RCC 7860 (cell line): ENCODE data around the gene RBM33.
A peak's percentile ranks its signal among the peaks of the same experiment; 100 is the strongest.
"Not testable (repeated sequence)": the region's sequence is repeated elsewhere in the genome, so short reads cannot be mapped to it uniquely, and the experiment has no call there.

Source experiments
- DNase-seq: peaks from one replicate; pipeline ENCODE4 v3.0.0-alpha.2; 2015; ENCODE audit warnings: low spot score
- FAIRE-seq: peaks from 2 replicates; lab custom pipeline; 2012; peaks lifted over from hg19 to GRCh38; lab: Jason Lieb, UNC

RBM33 gene, protein sequence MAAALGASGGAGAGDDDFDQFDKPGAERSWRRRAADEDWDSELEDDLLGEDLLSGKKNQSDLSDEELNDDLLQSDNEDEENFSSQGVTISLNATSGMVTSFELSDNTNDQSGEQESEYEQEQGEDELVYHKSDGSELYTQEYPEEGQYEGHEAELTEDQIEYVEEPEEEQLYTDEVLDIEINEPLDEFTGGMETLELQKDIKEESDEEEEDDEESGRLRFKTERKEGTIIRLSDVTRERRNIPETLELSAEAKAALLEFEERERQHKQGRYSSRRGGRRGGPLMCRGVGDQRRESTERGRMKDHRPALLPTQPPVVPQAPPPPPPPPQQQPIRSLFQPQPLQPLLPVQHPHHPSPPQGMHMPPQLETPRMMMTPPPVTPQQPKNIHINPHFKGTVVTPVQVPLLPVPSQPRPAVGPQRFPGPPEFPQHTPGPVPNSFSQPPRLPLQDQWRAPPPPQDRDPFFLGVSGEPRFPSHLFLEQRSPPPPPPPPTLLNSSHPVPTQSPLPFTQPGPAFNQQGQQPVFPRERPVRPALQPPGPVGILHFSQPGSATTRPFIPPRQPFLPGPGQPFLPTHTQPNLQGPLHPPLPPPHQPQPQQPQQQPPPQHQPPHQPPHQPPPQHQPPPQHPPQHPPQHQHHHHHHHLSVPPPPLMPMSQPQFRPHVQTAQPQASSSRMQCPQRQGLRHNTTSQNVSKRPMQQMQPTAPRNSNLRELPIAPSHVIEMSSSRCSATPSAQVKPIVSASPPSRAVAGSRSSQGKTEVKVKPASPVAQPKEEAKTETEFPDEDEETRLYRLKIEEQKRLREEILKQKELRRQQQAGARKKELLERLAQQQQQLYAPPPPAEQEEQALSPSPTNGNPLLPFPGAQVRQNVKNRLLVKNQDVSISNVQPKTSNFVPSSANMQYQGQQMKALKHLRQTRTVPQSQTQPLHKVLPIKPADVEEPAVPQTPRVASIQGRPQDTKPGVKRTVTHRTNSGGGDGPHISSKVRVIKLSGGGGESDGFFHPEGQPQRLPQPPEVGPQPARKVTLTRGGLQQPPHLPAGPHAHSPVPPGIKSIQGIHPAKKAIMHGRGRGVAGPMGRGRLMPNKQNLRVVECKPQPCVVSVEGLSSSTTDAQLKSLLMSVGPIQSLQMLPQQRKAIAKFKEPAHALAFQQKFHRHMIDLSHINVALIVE

DNA sequence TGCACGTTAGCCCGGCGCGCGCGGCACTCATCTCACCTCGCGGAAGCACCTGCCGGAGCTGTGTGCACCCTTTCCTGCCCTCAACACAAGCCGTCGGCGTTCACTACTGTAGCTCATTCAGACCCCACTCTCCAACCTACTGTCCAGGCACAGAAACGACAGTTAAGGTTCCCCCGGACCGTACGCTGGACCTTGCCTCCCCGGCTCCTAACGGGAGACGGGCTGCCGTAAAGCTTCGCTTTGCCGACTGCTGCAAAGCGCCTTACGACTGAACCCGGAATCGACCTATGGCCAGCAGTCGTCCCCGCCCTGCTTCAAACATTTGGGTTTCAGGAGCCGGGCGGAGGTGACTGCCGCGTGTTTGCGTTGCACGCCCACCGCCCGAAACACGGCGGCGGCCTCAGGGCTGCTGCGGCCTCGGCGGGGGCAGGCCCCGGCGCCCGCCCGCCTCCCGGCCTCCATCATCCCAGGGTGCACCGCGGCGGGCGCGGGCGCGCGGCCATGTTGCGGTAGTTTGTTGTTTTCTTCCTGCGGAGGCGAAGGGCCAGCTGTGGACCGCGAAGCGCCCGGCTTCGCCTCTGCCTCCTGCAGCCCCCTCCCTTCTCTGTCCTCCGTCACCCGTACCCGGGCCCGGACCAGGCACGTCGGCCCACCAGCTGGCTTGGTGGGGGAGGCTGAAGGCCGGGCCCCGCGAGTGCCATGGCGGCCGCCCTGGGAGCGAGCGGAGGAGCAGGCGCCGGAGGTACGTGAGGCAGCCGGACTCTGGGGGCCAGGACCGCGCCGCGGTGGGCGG, at the start of gene RBM33:
RBM33 (plus strand) TSS at position 484 of the 793 bp plus-strand sequence; CDS start at position 700, 216 bp downstream.
- peak; percentile 79 for DNase-seq
- no peak for FAIRE-seq

DNA sequence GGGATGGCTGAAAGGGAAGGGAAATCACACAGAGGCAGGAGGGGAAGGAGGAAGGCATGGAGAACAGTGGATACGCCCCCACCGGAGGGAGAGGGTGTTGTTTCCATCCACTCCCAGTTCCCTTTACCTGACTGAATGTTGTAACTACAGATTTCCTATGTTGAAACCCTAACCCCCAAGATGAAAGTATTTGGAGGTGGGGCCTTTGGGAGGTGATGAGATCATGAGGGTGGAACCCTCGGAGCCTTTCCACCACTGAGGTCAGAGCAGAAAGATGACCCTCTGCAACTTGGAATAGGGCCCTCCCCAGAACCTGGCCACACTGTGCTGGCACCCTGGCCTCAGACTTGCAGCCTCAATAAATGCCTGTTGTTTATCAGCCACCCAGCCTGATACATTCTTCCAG, 49.5 kb upstream of the RBM33 start:
- FAIRE-seq = no peak

DNA sequence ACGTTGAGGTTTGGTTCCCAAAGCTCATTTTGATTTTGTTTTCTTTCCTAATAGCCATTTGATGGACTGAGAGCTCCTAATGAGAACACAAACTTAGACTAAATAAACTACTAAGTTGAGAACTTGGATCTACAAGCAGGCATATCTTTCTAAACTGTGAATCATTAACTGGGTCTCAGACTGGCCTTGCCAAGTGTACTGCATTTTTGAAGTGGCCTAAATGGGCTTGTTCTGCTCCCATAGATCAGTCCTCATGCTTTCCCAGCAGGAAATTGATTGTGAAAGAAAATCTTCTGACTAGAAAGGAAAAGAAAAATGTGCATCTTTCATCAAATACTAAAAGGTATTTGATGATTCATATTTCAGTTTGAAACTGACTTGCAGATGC, 46.7 kb upstream of the RBM33 start:
- FAIRE-seq (no peak), DNase-seq (no peak)

More for the DNA sequence above, 49.5 kb upstream of the RBM33 start:
- DNase-seq = no peak

DNA sequence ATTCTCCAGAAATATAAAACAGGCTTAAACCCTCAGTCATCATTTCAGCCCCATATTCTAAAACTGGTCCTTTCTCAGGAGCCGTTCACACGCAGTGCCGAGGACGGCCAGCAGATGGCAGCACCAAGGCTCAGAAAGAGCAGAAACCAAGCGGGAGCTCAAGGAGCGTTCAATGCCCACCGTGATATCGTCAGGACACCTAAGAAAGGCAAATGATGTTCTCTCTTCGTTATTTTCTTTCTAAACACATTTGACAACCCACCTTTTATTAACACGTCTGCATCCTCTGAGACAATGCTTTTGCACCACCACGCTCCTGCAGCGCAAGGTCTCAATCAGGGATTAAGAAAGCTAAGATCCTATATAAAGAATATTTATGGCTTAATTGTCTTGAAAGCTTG, 45.7 kb upstream of the RBM33 start:
- DNase-seq (peak; percentile 59), FAIRE-seq (peak; percentile 73)

DNA sequence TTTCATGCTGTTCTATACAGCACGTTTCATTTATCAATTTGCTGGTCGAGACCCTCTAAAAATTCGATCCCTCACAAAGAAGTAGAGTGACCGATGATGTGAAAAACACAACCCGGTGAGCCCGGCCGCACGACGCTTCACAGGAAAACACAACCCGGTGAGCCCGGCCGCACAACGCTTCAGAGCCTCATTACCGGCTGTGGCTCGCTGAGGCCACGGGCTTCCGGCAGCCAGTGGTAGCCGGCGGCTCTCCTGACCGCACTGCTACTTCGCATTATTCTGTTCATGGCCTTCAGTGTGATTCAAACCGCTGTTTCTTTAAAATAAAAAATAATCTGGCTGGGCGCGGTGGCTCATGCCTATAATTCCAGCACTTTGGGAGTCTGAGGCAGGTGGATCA, 42.3 kb upstream of the RBM33 start:
- FAIRE-seq = no peak
- no peak for DNase-seq

DNA sequence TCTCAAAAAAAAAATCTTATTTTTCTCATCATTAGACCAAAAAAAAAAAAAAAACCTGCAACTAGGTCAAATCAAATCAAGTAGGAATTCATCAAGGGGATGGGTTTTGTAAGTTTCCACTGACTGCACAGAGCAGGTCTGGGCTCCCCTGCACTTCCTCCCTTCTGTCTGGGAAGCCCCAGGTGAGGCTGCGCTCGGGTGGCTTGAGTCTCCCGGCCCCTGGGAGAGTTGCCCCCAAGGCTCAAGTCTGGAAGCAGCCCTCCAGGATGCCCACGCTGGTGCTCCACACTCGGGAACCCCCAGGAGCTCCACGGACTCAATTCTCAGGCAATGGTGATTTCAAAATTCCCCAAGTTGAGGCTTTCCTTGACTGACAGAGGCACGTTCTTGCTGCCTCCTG, 41.7 kb upstream of the RBM33 start:
- FAIRE-seq (no peak), DNase-seq (no peak)

DNA sequence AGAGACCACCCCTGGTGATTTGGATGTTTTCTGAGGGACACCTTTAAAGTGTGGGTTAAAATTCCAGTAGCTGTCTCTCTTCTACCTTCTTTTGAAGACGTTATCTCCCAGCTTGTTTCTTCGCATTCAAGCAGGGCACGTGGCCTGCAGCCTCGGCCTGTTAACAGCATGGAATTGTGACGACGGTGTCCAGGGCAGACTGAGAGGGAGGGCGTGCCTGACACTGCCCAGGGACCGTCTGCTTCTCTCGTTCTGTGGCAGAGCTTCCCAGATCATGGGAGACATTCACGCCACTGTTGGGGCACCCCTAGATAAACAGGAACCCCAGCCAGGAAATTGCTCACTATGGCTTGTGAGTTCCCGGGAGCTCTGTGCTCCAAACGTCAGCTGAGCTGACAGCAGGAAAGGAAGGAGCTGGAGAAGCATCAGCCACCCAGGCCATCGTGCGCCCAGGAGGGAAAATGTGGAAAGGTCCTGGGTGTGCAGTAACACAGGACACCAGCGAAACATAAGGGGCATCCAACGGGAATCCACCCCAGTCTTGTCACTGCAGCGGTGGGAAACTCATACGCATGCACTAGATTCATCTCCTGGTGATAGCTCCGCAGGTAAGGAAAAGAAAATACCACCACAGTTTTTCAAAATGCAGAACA, 41.1 kb upstream of the RBM33 start:
- FAIRE-seq (no peak), DNase-seq (no peak)

DNA sequence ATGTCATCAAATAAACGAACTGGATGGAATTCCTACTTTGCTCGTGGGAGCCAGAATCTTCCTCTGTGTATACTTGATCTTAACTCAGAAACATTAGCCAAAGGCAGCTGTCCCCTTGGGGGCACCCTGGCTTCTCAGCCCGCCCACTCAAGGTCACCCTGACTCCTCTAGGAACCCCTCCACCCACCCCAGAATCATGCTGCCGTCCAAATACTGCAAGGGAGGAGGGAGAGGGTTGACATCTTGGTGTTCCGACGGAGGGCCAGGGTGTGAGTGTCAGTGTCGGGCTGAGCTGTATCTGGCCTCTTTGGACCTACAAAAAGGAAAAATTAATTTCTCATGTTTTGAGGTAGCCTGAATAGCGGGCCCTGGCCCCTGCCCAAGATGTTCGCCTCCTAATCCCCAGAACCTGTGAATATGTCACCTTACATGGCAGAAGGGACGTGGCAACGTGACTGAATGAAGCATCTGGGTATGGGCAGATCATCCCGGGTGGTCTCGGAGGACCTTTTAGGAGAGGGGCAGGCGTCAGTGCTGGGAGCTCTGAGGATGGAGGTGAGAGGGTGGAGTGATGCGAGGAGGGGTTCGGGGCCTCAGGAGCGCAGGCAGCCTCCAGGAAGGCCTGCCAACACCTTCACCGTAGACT, 40.5 kb upstream of the RBM33 start:
- no peak for FAIRE-seq

DNA sequence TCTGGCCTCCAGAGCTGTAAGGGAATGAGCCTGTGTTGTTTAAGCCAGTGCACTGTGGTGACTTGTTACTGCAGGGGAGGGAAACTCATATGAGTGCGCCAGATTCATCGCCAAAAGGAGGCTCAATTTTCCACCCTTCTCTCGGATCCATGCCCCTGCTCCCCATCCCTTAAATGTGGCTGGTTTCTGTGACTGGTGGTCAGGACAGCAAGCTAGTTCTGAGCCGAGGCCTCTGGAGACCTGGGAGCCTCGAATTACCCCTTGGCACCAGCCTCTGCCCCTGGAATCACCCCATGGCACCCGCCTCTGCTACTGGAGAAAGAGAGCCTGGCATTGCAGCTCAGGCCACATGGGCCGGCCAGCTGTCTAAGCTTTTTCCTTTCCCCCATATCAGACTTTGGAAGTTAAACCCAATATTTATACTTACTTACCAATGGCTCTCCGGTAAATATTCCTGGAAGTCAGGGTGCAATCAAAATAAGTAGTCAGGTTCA, 39.9 kb upstream of the RBM33 start:
- FAIRE-seq (no peak), DNase-seq (no peak)

More for the DNA sequence above, 40.5 kb upstream of the RBM33 start:
- no peak for DNase-seq

DNA sequence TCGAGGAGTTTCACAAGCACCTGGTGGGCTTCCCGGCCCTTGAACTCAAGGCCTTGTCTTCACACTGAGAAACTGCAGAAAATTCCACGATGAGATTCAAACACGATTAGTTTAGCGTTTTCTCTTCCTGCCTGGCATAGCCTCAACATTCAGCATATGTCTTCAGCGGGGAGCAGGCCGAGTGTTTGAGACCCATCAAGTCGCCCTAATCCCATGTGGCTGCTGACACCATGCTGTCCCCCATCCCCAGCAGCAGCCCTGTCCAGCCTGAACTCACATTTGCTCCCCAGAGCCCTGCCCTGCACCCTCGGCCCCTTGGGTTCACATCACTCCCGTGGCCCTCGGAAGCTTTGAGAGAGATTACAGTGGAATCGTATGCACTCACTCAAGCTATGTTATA, 35.3 kb upstream of the RBM33 start:
- no peak for FAIRE-seq
- no peak for DNase-seq

DNA sequence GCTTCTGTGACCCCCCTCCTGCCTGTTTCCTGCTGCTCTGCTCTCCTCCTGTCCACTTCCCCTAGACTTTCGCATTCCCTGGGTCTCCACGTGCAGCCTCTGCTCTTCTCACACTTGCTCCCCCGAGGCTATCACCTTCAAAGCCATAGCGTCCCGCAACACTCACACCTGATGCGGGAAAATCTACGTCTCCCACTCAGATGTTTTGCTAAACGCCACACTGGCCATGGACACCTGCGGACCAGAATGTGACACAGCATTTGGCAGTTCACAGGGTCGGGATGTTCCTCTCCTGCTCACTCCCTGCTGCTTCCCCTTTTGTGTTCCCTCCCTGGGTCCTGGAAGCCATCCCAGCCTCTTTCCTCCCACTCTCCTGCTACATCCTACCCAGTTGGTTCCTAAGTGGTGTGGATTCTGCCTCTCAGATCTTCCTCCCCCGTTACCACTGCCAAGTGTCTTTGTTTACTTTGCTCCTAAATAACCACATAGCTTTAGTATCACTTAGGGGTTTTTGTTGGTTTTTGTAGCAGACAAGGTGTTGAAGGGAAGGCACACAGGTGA, 33.7 kb upstream of the RBM33 start:
- DNase-seq (no peak), FAIRE-seq (no peak)

DNA sequence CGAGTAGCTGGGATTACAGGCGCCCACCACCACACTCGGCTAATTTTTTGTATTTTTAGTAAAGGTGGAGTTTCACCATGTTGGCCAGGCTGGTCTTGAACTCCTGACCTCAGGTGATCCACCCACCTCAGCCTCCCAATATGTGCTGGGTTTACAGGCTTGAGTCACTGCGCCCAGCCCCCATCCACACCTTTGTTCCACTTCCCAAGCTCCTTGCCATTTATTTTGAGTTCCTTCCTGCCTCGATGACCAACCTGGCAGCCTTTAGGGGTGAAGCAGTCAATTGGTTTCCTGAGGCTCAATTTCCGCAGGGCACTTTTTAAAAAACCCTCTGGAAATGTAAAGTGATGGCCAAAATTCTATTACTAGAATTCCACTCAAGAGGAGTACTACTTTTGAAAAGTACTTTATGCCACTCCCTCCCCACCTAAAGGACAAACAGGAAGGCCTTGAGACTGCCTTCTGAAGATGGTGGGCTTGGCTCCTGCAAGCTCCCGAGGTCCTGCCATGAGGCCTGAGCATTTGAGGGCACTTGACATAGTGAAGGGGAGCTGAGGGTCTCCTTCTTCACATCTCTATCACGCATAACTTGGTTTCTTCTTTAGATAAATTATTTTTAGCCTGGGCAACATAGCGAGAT, 32.5 kb upstream of the RBM33 start:
- DNase-seq = no peak
- FAIRE-seq = no peak

DNA sequence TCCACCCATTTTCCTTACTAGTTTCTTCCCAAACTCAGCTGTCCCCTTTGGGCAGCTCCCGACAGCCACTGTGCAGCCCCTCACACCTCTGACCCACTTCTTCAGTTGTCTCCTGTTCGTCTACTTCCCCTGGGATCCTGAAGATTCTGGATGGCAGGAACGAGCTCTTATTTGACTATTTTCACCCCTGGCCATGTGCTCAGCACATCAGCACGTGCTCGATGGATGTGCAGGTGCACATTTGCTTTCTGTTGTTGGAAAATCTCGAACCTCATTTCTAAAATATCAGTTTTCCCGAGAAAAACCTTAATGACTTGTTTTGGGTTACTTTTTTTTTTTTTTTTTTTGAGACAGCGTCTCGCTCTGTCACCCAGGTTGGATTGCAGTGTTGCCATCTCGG, 31.8 kb upstream of the RBM33 start:
- FAIRE-seq (no peak), DNase-seq (no peak)

DNA sequence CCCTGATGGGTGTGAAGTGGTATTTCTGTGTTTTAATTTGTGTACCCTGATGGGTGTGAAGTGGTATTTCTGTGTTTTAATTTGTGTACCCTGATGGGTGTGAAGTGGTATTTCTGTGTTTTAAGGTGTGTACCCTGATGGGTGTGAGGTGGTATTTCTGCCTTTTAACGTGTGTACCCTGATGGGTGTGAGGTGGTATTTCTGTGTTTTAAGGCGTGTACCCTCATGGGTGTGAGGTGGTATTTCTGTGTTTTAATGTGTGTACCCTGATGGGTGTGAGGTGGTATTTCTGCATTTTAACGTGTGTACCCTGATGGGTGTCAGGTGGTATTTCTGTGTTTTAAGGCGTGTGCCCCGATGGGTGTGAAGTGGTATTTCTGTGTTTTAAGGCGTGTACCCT, 29.4 kb upstream of the RBM33 start:
- DNase-seq, FAIRE-seq: not testable (repeated sequence)

DNA sequence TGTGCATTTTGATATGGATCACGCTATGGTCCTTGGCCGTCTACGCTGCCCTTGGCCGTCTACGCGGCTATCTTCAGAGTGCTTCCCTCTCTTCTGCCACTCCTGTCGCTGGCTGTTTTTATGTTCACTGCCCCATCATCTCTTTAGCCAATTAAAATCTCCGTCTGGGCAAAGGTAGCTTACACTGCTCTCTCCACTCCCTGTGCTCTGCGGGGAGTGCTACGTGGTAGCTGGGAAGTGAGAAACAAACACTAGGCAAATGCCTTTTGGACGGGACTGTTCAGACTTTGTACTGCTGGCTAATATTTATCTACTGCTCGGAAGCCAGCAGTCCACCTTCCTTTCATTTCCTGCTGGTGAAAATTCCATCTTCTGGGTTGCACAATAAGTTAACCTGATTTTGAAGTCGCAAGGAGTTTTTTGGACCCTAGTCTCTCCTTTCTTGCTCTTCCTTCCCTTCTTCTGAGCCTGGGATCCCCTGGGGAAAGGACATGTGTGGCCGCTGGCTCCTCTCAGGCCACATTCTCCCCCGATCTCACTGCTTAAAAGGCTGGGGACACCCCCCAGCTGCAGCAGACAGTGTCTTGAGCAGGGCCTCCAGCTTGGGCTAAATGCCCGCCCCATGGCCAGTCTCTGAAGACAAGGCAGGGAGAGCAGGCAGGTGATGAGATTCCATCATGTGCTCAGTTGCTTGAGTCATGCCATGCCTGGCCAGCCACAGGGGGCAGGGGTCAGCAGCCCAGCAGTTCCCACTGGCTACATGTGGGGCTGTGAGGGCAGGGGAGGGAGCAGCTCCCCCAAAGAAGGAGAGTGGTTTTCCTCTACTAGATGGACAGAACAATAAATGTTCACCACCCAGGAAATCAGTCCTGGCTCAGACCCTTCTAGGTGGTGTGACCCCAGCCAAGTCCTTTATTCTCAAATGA, 25.5 kb upstream of the RBM33 start:
- FAIRE-seq (peak; percentile 97), DNase-seq (peak; percentile 97)

DNA sequence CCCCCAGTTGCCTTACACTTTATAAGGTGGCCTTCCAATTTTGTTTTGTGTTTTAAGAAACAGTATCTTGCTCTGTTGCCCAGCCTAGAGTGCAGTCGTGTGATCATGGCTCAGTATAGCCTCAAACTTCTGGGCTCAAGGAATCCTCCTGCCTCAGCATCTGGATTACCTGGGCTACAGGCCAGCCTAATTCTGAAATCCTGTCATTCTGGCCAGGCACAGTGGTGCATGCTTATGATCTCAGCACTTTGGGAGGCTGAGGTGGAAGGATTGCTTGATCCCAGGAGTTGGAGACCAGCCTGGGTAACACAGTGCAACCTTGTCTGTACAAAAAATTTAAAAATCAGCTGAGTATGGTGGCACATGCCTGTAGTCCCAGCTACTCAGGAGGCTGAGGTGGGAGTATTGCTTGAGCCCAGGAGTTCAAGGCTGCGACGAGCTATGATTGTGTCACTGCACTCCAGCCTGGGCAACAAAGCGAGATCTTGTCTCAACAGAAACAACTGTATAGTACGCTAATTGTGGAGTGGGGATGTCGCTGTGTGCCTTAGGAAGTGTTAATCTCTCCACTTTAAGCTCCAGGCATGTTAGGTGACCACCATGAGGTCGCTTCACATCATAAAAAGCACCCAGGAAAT, 24.7 kb upstream of the RBM33 start:
- FAIRE-seq (no peak), DNase-seq (no peak)

DNA sequence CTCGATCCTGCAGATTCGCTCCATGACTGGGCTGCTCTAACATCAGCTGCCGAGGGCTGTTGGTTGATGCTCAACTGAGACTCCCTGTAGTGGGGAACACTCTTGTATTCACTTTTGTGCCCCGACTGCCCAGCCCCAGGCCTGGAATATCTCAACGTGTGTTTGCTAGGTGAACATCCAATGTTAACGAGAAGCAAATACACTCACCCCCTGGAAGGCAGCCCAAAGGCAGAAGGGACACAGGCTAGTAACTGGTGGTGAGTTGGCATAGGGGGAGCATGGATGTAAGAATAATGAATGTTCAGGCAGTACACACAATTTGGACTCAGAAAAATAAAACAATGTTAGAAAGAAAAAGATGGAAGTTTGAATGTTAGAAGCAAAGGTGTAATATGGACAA, 24.0 kb upstream of the RBM33 start:
- FAIRE-seq = no peak

More for the DNA sequence above, 24.0 kb upstream of the RBM33 start:
- DNase-seq = no peak
